CD4-positive, alpha-beta T cell treated with Interleukin-4 for 4 hours (primary cell): ENCODE data around the gene SEMA6C.
A peak's percentile ranks its signal among the peaks of the same experiment; 100 is the strongest.
"Not testable (repeated sequence)": the region's sequence is repeated elsewhere in the genome, so short reads cannot be mapped to it uniquely, and the experiment has no call there.

ENCODE experiments used
- DNase-seq: peaks from one replicate; pipeline ENCODE4 v3.0.0-alpha.2; 2020

SEMA6C gene

GRCh38 chr1:151146412-151147131 lies at the start of gene SEMA6C:
Gene SEMA6C, minus strand, starts transcription at chr1:151146631. Its CDS starts 4,010 bp downstream, at chr1:151142621.
- peak; percentile 79 for DNase-seq

- not testable (repeated sequence) for DNase-seq
Observed at GRCh38 chr1:151194894-151195594, 48.6 kb upstream of the SEMA6C start.

GRCh38 chr1:151193856-151194255 lies 47.4 kb upstream of the SEMA6C start:
- no peak for DNase-seq

GRCh38 chr1:151193304-151193703 lies 46.9 kb upstream of the SEMA6C start:
- DNase-seq, result no peak

- no peak for DNase-seq
Observed at GRCh38 chr1:151192047-151192446, 45.6 kb upstream of the SEMA6C start.

- DNase-seq, result peak; percentile 87
Observed at GRCh38 chr1:151189637-151190445, 43.4 kb upstream of the SEMA6C start, which contains the start of gene VPS72. Gene VPS72, minus strand, starts transcription at chr1:151190197. Its CDS starts 76 bp downstream, at chr1:151190121.

GRCh38 chr1:151188667-151189066 lies 42.2 kb upstream of the SEMA6C start:
- DNase-seq, result not testable (repeated sequence)

GRCh38 chr1:151187205-151187604 lies 40.8 kb upstream of the SEMA6C start:
- DNase-seq, result no peak

GRCh38 chr1:151184211-151184610 lies 37.8 kb upstream of the SEMA6C start:
- DNase-seq, result no peak

- DNase-seq, result no peak
Observed at GRCh38 chr1:151176514-151177045, 30.1 kb upstream of the SEMA6C start.

- no peak for DNase-seq
Observed at GRCh38 chr1:151175863-151176262, 29.4 kb upstream of the SEMA6C start, which contains the start of gene TMOD4. Gene TMOD4, minus strand, starts transcription at chr1:151175981. Its CDS starts 1,106 bp downstream, at chr1:151174875.

- DNase-seq, result no peak
Observed at GRCh38 chr1:151175041-151175741, 28.8 kb upstream of the SEMA6C start.

- DNase-seq, result no peak
Observed at GRCh38 chr1:151171190-151171589, 24.8 kb upstream of the SEMA6C start.

- DNase-seq, result no peak
Observed at GRCh38 chr1:151167116-151167515, 20.7 kb upstream of the SEMA6C start.

GRCh38 chr1:151166505-151166956 lies 20.1 kb upstream of the SEMA6C start:
- DNase-seq, result no peak

- peak; percentile 99 for DNase-seq
Observed at GRCh38 chr1:151165738-151166504, 19.5 kb upstream of the SEMA6C start, which contains the start of the genes LYSMD1 and SCNM1. Gene LYSMD1, minus strand, starts transcription at chr1:151165902. Its CDS starts 644 bp downstream, at chr1:151165258. Gene SCNM1, plus strand, starts transcription at chr1:151166144. Its CDS starts 9 bp downstream, at chr1:151166153.

- no peak for DNase-seq
Observed at GRCh38 chr1:151165281-151165737, 18.9 kb upstream of the SEMA6C start.

- no peak for DNase-seq
Observed at GRCh38 chr1:151164732-151165280, 18.4 kb upstream of the SEMA6C start.

GRCh38 chr1:151159373-151159772 lies 12.9 kb upstream of the SEMA6C start:
- no peak for DNase-seq

GRCh38 chr1:151158751-151159251 lies 12.4 kb upstream of the SEMA6C start:
- DNase-seq, result no peak
